Heart left ventricle (tissue), 13 donors: ENCODE results near the gene PARD3B.

Source experiments
- CTCF ChIP-seq, 12 donors: fragments of 200-600 bp; sonication (generic) in 4 of 12; IDR thresholded peaks; one replicate each; pipeline versions ENCODE4 v1.5.0 to v1.8.0; 2018 to 2022; ENCODE audit warnings: antibody characterized with exemption in 12 of 12, mild to moderate bottlenecking in 5 of 12
- POLR2A ChIP-seq, 2 donors: fragments of 450-650 bp; IDR thresholded peaks; one replicate each; pipeline ENCODE4 v1.6.1; 2017; ENCODE audit warnings: antibody characterized with exemption in 2 of 2, mild to moderate bottlenecking in 2 of 2, moderate library complexity in 2 of 2
- donor health status: ischemic (EF 13 %, LVEDD 7.1; RV severe dilation, severe dysfunction).
- donor health status: DM: no; HTN: yes; CAD: no.
- donor health status: DM: no; HTN: no; CAD: no.
- donor health status: ischemic (EF 25% LVEDD 6.9; RV normal size, moderate dysfunction).
- donor health status: ischemic (EF 25% LVEDD 5.7; RV mildly dilated, moderate dysfunction).
- donor health status: ischemic (EF 35%, LVEDD 5.7; RV mildly dilated, moderate dysfunction).
- donor health status: nonischemic (EF 11% LVEDD 7.7; RV severe dilation, severe dysfunction).
- donor health status: DM: yes; HTN: yes; CAD: no.
- donor health status: PGD.
- donor health status: ischemic (EF 29% LVEDD 5.4; RV normal size, mild dysfunction).
- donor health status: nonischemic (EF 23%, LVEDD 6.1; RV moderate dilation, normal function).

GRCh38 chr2:205055251-205055650, 510.0 kb downstream of the PARD3B start:
- TF ChIP-seq CTCF (IDR thresholded peaks at IDR 0.05) (no peak), POLR2A (IDR thresholded peaks at IDR 0.05) (no peak)
